HG02623 (cell line): ENCODE data around the gene OR2D3.
"Not testable (repeated sequence)": the region's sequence is repeated elsewhere in the genome, so short reads cannot be mapped to it uniquely, and the experiment has no call there.

Experiments
- ATAC-seq: cut with Tn5 transposase; IDR thresholded peaks from one replicate; pipeline ENCODE4 v1.9.1; 2021; ENCODE audit warnings: moderate library complexity; ENCODE audit not compliant: unreplicated experiment

OR2D3 gene, protein sequence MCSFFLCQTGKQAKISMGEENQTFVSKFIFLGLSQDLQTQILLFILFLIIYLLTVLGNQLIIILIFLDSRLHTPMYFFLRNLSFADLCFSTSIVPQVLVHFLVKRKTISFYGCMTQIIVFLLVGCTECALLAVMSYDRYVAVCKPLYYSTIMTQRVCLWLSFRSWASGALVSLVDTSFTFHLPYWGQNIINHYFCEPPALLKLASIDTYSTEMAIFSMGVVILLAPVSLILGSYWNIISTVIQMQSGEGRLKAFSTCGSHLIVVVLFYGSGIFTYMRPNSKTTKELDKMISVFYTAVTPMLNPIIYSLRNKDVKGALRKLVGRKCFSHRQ

GRCh38 chr11:6920702-6921101 is at the start of gene OR2D3:
Gene OR2D3, plus strand, starts transcription at chr11:6921002. Its CDS starts 0 bp downstream, at chr11:6921002.
- ATAC-seq, result no peak

DNA sequence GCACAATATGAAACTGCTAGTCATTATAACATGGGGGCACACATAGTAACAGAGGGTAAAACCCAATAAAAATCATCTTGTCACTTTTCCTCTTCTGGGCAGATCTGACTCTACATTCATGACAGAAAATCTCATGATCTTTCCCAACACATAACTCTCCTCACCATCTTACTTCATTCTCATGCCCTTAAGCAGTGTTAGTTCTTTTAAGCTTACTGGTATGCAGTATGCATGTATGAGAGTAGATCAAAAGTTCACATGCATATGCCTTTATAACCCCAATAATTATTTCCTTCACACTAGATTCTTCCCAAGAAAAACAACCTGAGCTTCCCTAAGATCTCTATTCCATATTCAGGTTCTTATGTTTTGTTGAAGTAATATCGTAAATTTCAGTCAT is 49.5 kb upstream of the OR2D3 start:
- ATAC-seq, result no peak

GRCh38 chr11:6875761-6876160 is 45.0 kb upstream of the OR2D3 start:
- no peak for ATAC-seq

DNA sequence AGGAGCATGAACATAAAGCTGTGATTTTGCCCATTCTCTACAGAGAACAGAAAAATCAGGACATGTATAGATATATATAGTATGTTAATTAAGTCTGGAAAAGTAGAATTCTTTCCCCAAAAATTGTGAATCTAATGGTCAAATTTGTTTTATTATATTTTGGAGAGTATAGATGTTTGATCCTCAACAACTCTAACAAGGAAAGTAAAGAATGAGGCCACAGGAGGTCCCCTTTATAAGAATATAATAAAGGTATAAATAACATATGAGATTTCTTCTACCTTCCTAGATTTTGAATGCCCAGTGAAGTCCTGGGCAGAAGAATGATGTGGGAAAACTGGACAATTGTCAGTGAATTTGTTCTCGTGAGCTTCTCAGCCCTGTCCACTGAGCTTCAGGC is 44.5 kb upstream of the OR2D3 start, which contains the start of gene OR10A4:
OR10A4 (plus strand) TSS at position 301 of the 400 bp plus-strand sequence; CDS start at position 324, 23 bp downstream.
- ATAC-seq, result no peak

DNA sequence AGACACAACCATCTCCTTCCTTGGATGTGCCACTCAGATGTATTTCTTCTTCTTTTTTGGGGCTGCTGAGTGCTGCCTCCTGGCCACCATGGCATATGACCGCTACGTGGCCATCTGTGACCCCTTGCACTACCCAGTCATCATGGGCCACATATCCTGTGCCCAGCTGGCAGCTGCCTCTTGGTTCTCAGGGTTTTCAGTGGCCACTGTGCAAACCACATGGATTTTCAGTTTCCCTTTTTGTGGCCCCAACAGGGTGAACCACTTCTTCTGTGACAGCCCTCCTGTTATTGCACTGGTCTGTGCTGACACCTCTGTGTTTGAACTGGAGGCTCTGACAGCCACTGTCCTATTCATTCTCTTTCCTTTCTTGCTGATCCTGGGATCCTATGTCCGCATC is 43.9 kb upstream of the OR2D3 start:
- no peak for ATAC-seq

DNA sequence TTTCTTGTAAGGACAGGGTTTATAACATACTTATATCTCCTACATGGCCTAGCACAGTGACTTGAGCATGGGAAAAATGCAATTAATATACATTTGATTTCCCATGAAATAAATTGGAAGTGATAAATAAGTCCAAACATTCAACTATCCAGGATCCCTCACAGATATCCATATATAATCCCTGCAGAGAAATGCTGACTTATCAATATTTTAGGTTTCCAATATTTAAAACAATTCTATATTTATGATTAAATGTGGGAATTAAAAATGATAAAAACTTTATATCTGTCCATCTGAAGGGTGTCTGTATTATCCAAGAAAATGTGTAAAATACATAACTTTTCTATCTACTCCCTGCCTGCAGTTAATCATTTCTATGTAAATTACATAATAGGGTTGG is 38.1 kb upstream of the OR2D3 start:
- ATAC-seq, result no peak

GRCh38 chr11:6887711-6888110 is 33.1 kb upstream of the OR2D3 start:
- not testable (repeated sequence) for ATAC-seq

DNA sequence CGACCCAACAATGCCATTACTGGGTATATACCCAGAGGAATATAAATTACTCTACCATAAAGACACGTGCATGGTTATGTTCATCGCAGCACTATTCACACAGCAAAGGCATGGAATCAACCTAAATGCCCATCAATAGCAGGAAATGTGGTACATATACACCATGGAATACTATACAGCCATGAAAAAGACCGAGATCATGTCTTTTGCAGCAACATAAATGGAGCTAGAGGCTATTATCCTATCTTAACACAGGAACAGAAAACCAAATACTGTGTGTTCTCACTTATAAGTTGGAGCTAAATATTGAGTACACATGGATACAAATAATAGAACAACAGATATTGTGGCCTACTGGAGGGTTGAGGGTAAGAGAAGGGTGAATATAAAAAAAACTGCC is 32.0 kb upstream of the OR2D3 start:
- no peak for ATAC-seq

DNA sequence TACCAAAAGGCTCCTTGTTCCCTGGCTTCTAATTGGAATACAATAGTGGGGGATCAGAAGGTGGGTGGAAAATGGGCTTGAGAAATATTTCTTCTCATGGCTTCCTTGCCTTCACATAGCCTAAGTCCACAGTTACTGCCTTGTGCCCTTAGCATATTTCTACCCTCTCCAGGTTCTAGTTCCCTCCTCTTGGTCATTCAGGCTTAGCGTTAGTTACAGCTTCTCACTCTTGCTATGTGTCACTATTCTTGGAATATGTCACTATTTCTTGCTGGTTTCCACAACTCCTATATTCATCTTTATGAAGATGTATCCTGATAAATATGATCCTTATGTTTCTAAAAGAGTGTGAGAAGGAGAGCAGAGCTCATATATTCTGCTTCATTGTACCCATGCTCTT is 31.0 kb upstream of the OR2D3 start:
- no peak for ATAC-seq

DNA sequence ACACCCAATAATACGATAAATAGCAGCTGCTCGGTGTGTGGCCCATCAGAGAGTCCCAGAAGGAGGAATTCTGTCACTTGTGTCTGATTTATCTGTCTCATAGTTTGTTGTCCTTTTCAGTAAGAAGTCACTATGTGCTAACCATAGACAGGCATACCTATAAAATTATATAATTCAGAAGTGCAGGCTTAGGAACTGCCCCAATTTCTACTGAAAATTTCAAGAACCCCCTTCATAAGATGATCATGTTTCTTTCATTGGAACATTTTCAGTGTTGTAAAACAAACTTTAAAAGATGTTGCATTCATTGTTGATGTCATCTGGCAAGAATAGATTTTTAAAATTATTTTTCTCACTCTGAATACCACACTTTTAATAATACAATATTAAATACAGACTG is 28.4 kb upstream of the OR2D3 start, which contains the start of gene OR2D2:
OR2D2 (minus strand) TSS at position 101 of the 400 bp plus-strand sequence; CDS start at position 101, 0 bp downstream.
- ATAC-seq, result no peak

- no peak for ATAC-seq
These were observed 26.7 kb upstream of the OR2D3 start for GRCh38 chr11:6894097-6894496.

- ATAC-seq, result peak; percentile 76
These were observed 25.8 kb upstream of the OR2D3 start for GRCh38 chr11:6895010-6895409.

- no peak for ATAC-seq
These were observed 21.9 kb upstream of the OR2D3 start for GRCh38 chr11:6898911-6899310.

DNA sequence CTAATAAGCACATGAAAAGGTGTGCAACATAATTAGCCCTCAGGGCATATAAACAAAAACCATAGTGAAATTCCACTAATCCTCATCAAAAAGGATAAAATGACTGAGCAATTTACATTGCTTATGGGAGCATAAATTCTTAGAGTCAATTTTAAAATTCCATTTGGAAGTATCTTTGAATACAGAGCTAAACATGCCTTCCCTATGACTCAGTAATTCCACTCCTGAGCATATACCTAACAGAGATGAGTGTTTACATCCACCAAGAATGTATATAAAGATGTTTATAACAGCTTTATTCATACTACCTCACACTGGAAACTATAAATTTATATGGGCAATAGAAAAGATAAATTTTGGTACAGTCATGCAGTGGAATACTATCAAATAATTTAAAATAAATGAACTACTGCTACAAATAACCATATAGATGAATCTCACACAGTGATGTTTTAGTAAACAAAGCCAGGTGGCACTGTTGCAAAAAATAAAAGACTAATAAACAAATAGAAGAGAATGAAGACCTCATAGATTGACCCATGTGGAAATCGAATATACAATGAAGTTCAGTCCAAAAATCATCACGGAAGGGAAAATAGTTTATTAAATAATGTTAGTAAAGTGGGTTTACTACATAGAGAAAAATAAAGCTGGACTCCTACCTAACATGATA is 20.3 kb upstream of the OR2D3 start:
- ATAC-seq, result no peak

DNA sequence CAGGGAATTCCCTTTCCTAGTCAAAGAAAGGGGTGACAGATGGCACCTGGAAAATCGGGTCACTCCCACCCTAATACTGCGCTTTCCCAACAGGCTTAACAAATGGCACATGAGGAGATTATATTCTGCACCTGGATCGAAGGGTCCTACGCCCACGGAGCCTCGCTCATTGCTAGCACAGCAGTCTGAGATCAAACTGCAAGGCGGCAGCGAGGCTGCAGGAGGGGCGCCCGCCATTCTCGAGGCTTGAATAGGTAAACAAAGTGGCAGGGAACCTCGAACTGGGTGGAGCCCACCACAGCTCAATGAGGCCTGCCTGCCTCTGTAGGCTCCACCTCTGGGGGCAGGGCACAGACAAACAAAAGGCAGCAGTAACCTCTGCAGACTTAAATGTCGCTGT is 16.0 kb upstream of the OR2D3 start:
- not testable (repeated sequence) for ATAC-seq

- no peak for ATAC-seq
These were observed 9.4 kb upstream of the OR2D3 start for GRCh38 chr11:6911378-6911777.

GRCh38 chr11:6911948-6912347 is 8.9 kb upstream of the OR2D3 start:
- ATAC-seq, result no peak

GRCh38 chr11:6919698-6920097 is 1.1 kb upstream of the OR2D3 start:
- no peak for ATAC-seq

- ATAC-seq, result no peak
These were observed 4.3 kb downstream of the OR2D3 start for GRCh38 chr11:6925007-6925577.

- no peak for ATAC-seq
These were observed 4.9 kb downstream of the OR2D3 start for GRCh38 chr11:6925636-6926207.

- ATAC-seq, result peak; percentile 51
These were observed 5.6 kb downstream of the OR2D3 start, which contains the start of gene ZNF215 for GRCh38 chr11:6926208-6927029. Gene ZNF215, plus strand, starts transcription at chr11:6926426. Its CDS starts 5,847 bp downstream, at chr11:6932273.
